HG03095 (cell line): Measurements from ENCODE around the gene UFD1.

Experiments used
- ATAC-seq: cut with Tn5 transposase; IDR thresholded peaks from one replicate; pipeline ENCODE4 v1.9.1; 2021; ENCODE audit warnings: moderate library complexity; ENCODE audit not compliant: unreplicated experiment

UFD1 gene

GRCh38 chr22:19497245-19497644, 18.3 kb upstream of the UFD1 start:
- ATAC-seq: no peak

GRCh38 chr22:19496324-19496630, 17.3 kb upstream of the UFD1 start:
- ATAC-seq: no peak

DNA sequence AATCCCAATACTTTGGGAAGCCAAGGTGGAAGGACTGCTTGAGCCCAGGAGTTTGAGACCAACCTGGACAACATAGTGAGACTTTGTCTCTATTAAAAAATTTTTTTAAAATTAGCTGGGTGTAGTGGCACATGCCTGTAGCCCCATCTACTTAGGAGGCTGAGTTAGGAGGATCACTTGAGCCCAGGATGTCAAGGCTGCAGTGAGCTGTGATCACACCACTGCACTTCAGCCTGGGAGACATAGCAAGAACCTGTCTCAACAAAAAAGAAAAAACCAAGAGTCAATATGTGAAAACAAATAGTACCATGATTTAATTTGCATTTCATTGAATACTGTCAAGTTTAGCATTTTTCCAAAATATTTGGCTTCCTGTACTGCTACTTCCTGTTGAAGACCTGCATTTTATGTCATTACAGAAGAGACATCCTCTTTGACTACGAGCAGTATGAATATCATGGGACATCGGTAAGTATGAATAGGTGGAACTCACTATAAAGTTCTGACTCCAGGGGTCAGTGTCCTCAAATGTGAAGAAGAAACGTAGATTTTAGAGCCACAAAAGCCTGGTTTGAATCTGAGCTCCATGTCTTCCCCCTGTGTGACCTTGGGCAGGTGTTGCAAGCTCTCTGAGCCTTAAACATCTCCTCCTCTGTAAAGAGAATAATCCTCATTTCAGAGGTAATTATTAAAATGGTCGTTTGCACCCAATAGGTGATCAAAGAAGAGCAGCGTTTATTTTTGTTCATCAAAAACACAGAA, 16.8 kb upstream of the UFD1 start:
- no peak for ATAC-seq

DNA sequence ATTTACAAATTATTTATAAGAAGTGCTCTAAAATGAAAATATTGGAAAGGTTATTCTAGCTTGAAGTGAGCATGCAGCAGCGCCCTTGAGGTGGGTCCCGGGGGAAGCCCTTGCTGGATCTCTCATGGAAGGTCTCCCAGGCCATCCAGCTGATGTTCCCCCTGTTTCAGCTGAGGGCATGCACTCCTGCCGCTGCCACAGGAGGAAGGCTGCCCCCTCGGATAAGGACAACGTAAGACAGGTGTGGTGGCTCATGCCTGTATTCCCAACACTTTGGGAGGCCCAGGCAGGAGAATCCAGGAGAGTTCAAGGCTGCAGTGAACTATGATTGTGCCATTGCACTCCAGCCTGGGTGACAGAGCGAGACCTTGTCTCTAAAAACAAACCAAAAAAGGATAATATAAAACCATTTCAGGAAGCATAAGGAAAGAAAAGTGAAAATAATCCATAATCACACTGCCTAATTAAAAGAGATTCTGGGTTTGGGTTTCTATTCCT, 15.7 kb upstream of the UFD1 start:
- ATAC-seq: no peak

GRCh38 chr22:19494001-19494560, 15.1 kb upstream of the UFD1 start:
- no peak for ATAC-seq

- no peak for ATAC-seq
Measured at GRCh38 chr22:19492504-19493174, 13.6 kb upstream of the UFD1 start.

- ATAC-seq: no peak
Measured at GRCh38 chr22:19490628-19491230, 11.7 kb upstream of the UFD1 start.

DNA sequence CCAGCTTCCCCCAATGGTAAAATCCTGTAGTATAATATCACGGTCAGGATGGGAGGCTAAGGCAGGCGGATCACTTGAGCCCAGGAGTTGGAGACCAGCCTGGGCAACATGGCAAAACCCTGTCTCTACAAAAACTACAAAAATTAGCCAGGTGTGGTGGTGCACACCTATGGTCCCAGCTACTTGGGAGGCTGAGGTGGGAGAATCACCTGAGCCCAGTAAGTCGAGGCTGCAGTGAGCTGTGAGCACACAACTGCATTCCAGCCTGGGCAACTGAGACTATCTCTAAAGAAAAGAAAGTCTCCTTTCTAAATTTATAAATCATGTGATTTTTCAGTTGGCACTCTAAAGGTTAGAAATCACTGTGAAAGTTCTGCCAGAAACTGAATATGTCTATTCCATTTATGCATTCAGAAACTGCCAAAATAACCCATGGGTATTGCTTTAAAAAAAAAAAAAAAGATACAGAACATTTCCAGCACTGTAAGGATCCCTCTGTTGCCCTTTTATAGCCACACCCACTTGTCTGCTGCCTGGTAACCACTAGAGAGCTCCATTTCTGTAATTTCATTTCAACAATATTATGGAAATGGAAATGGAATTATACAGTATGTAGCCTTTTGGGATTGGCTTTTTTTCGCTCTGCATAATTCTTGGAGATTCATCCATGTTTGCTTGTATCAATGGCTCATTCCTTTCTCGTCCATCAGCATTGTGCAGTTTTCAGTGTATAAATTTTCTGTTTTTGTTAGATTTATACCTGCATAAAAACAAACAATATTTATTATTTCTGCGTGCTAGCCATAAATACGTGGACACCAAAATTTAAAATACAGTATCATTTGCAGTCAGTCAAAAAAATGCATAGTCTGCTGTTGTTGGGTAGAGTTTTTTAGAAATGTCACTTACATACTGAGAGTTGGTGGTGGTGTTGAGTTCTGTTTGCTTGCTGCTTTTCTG, 10.2 kb upstream of the UFD1 start:
- no peak for ATAC-seq

GRCh38 chr22:19488285-19488684, 9.3 kb upstream of the UFD1 start:
- no peak for ATAC-seq

DNA sequence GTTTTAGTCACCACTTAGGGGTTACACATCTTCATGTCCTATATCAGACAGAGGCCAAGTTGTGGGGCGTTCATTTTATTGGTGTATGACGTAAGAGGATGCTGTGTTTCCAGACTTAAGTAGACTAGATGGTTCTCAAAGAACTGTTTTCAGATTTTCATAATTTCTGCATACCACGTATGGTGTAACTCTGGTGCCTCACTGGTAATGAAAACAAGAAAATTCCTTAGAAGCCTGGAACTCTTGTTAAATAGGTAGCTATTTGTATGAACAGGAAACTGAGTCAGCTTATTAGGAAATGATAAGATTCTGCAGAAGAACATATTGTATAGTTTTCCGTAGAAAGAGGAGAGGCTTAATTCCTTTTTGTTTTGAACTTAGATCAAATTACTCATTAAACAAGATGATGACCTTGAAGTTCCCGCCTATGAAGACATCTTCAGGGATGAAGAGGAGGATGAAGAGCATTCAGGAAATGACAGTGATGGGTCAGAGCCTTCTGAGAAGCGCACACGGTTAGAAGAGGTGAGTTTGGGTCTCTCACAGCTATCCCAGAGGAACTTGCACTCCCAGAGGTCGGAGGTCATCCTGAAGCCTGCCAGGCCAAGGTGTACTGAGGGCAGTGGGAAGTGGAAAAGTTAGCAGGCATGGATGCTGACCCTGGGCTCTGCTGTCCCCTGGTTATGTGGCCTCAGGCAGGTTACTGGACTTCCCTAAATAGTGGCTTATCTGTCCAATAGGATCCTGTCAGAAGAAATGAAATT, 4.7 kb upstream of the UFD1 start:
- ATAC-seq: no peak

DNA sequence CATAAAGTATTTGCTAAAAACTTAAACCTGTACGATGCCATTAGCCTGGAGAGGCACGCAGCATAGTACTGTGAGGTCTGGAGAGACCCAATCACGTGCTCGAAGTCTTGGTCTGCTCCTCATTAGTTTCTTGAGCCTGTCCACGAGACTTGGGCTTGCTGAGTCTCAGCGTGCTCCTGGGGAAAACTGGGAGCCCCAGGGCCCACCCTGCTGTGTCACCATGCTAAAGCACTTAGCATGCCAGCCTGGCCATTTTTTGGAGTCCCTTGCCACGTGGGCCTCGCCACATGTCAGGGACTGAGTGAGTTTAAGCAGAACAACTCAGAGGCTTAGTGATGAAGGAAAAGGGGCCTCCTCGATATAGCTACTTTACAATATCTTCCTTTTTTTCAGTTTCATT, 3.3 kb upstream of the UFD1 start:
- no peak for ATAC-seq

- no peak for ATAC-seq
Measured at GRCh38 chr22:19480789-19481188, 1.8 kb upstream of the UFD1 start.

DNA sequence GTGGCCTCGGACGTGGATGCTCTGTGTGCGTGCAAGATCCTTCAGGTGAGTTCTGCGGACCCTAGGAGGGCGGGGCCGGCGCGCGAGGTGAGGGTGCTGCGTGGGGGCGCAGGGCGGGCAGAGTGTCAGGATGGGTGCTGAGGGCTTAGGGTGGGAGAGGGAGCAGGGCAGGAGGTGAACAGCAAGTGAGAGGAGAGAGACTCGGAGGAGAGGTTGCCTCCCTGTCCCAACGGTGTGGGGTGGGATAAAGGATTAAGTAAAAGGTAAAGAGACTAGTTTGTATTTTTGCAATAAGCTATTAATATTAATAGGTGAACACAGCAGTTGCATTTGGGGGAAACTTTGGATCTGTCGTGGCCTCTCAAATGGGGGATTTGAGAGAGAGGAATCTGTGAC, 1.2 kb upstream of the UFD1 start:
- no peak for ATAC-seq

DNA sequence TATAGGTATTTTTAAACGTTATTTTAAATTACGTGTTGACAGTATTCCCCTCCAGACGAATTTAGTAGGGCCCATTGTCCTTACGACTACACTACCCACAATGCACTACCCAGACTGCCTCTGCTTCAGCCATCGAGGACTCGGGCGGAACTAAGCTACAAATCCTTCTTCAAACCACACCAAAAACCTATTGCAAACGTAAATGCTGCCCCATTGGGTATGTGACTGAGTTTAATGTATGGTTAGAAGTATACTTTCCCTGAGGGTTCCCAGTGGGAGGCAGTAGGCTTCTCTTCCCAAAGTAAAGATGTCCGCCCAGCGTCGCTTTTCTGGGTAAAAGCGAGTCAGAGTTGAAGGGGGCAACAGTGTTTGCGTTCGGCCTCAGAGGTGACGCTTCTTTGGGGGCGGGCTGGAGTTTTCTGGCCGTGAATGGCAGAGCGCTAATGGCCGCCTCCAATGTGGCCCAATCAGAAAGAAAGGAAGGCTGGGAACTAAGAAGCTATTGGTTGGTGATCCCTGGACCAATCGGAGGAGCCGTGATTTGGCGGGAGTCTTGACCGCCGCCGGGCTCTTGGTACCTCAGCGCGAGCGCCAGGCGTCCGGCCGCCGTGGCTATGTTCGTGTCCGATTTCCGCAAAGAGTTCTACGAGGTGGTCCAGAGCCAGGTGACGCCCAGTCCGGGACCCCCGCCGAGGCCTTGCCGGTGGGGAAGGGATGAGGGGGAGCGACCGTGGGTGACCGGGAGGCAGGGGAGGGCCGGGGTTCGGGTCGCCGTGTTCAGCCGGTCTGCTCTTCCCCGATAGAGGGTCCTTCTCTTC, 571 bp upstream of the UFD1 start, which contains the start of gene CDC45:
CDC45 (plus strand) TSS at position 566 of the 818 bp plus-strand sequence; CDS start at position 615, 49 bp downstream.
- peak; percentile 79 for ATAC-seq

DNA sequence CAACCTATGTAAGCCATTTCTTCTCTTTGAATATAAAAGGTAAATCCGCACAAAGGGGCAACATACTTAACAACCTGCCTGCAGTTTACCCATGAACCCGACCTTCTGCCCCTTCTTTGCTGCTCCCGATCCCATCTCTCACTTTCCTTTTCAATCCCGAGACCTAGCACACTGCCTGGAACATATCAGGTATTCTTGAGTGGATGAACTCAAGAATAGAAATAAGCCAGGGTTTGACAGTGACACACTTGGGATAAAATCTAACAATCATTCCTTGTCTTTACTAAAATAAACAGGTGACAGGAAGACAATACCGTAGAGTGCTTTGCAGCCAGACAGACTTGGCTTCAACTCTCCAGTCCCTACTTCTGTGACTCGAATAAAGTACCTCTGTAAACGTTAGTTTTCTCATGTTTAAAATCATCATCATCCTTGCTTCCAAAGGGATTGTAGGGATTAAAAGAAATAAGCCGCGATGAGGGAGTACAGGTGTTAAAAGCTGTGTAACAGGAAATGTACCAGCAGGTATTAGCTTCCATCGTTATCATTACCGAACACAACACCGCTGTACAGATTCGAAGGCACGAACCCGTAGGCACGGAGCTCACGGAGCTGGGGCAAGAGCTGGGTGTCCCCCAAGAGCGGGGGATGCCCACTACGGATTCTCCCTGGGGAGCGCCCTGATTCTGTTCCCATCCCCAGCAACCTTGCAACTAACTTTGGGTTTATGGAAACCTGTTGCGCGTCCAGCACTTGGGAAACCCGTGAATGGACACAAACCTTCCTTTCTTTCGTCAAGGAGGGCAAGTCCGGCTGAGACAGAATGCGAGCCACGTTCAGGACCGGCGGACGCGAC, 720 bp downstream of the UFD1 start:
- no peak for ATAC-seq

GRCh38 chr22:19477321-19478044, 1.5 kb downstream of the UFD1 start:
- no peak for ATAC-seq

DNA sequence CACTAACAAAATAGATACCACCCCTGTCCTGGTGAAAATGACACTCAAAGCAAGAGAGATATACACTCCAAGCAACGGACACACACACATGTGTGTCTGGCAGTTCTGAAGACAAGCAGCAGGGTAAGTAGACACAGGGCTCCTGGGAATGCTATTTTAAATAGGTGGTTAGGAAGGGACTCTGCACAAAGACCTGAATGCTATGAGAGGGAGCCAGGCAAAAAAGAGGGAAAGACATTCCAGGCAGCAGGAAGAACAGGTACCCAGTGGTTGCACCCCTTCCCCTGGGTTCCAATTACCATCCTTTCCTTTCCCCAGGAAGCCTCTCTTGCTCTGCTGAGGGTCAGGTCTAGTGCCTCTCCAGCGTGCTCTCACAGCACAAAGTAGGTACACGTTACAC, 3.0 kb downstream of the UFD1 start:
- no peak for ATAC-seq
